Measurements from ENCODE around the gene UGT2B10. TPM values are rescaled to one million over a fixed set of nuclear protein-coding genes. Genes with fewer than 3 reads are reported as not detected.

Gene UGT2B10
- total and polyA plus RNA-seq, 2 of the 8 experiments (the other 6 are each of a cell fraction or from before 2014, with no cell fraction given): not detected

DNA sequence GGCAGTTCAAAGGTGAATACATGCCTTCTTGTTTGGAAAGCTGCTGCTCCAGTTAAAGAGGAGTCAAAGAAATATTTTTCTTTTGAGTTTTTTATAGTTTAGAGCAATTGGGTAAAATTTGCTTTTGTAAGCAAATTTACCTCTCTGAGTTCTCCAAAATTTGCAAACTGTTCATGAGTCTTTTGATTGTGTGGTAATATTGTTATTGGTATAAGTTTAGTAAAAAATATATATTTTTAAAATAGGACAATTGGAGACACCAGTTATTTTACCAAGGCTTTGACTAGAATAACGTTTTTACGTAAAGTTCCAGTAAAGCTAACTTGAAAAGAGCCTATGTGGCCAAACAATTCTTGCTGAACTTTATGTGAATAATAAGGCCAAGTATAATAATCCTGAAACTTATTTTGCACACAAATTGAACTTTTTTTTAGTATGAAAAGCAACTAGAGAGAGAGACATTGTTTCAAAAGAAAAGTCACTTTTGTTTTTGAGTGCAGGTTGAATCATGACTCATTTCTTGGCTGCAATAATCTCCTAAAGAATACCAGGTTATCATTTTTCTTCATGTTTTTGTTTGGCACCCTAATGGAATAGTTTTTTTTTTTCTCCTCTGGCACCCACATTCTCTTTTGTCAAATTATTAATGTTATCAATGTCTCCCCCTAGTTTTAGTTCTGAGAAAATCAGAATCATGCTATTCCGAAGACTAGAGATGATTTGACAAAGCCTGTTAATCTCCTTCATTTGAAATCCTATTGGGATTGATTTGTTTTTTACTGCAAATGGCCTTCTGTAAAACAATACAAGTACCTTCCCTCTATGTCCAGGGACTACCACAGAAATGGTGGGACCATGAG is 57.1 kb downstream of the UGT2B10 start:
- Histone ChIP-seq H2BK120ac (replicated peaks; ENCODE audit: low read depth, low read length) (no peak overlapping the region), H3K4ac (replicated peaks; ENCODE audit: insufficient read length, low read depth, low read length) (no peak overlapping the region), H3K27ac (ENCODE audit: low read depth, low read length) (no peak overlapping the region), H2BK5ac (ENCODE audit: low read depth, low read length) (no peak overlapping the region), H3K23ac (ENCODE audit: insufficient read length) (no peak overlapping the region), H3K27me3 (replicated peaks in 1 of 4; ENCODE audit: control insufficient read depth in 3 of 4, extremely low read depth in 1 of 4, insufficient read depth in 3 of 4, low read length in 3 of 4) (no peaks in the 10 kb centered on the region), H3K23me2 (ENCODE audit: low read depth, low read length) (no peaks in the 10 kb centered on the region; the same call in 1 of the 2 replicates), H3K9ac (replicated peaks in 1 of 4; ENCODE audit: extremely low read depth in 1 of 4, low read depth in 3 of 4, low read length in 3 of 4) (no peak overlapping the region), H2AK5ac (ENCODE audit: low read depth, low read length) (no peak overlapping the region), H4K91ac (replicated peaks; ENCODE audit: insufficient read length, low read length) (no peak overlapping the region), H3K56ac (replicated peaks; ENCODE audit: insufficient read length, low read depth, low read length) (no peak overlapping the region), H3K4me3 (ENCODE audit: extremely low read depth in 1 of 4, insufficient read depth in 2 of 4, low read depth in 3 of 4, low read length in 4 of 4) (no peak overlapping the region), H2BK15ac (ENCODE audit: low read length) (no peak overlapping the region), H2AFZ (ENCODE audit: low read length) (no peak overlapping the region), H3K79me2 (ENCODE audit: control insufficient read depth in 1 of 2, insufficient read depth in 2 of 2, low read length in 2 of 2) (no peaks in the 10 kb centered on the region), H4K8ac (ENCODE audit: extremely low read depth, insufficient read depth, low read length) (no peak overlapping the region), H3K4me1 (replicated peaks in 1 of 4; ENCODE audit: control insufficient read depth in 3 of 4, insufficient read depth in 4 of 4, low read length in 3 of 4) (no peaks in the 10 kb centered on the region), H3K4me2 (ENCODE audit: insufficient read depth in 1 of 2, low read depth in 2 of 2, low read length in 2 of 2) (no peak overlapping the region), H3K18ac (ENCODE audit: extremely low read depth, low read length) (no peak overlapping the region), H3K9me3 (ENCODE audit: insufficient read depth in 2 of 2, low read depth in 1 of 2, low read length in 1 of 2) (no peaks in the 10 kb centered on the region; a peak in 1 of 4 replicates), H4K5ac (ENCODE audit: insufficient read length, low read depth, low read length) (no peak overlapping the region), H3K36me3 (ENCODE audit: control insufficient read depth in 2 of 4, insufficient read depth in 4 of 4, low read length in 3 of 4) (no peaks in the 10 kb centered on the region), H4K20me1 (replicated peaks in 1 of 2; ENCODE audit: control insufficient read depth in 1 of 2, insufficient read depth in 2 of 2, low read length in 2 of 2) (no peaks in the 10 kb centered on the region), H2BK20ac (ENCODE audit: low read length) (no peak overlapping the region), H3K14ac (ENCODE audit: insufficient read length) (no peak overlapping the region), H2BK12ac (ENCODE audit: low read depth, low read length) (no peak overlapping the region), H3K79me1 (ENCODE audit: low read depth, low read length) (no peaks in the 10 kb centered on the region)
- CTCF ChIA-PET (ENCODE audit: partially characterized antibody): interaction anchor here (1.3 kb wide), 1 partner anchor 8 kb away, joined by 3 read pairs; no protein-coding TSS in a partner anchor
- DNase-seq (ENCODE audit: low read depth in 1 of 2, low spot score in 2 of 2) (no peak), FAIRE-seq (no peak)
- POLR2A ChIA-PET (ENCODE audit: partially characterized antibody): no interaction called here
- 97% methylated on average over 3 of the region's 3 CpGs; no CpG with 5 or more reads in 1 of the 2 experiments for WGBS, 2 experiments (ENCODE audit: extremely low coverage in 1 of 2, insufficient coverage in 1 of 2, insufficient read length in 1 of 2, insufficient replicate concordance in 2 of 2, low coverage in 1 of 2, low lambda C conversion rate in 2 of 2, missing lambda C conversion rate in 1 of 2)
- no peak for TF ChIP-seq TEAD4 (IDR thresholded peaks at IDR 0.05; ENCODE audit: low read depth, low read length)
- TF ChIP-seq EZH2 (IDR thresholded peaks at IDR 0.05; ENCODE audit: low read depth, low read length, severe bottlenecking): no peak
- TF ChIP-seq CTBP2 (IDR thresholded peaks at IDR 0.05; ENCODE audit: borderline replicate concordance, insufficient read depth, insufficient read length, low read length): no peak
- no peak for TF ChIP-seq CEBPB (IDR thresholded peaks at IDR 0.05; ENCODE audit: low read depth, low read length)
- TF ChIP-seq GTF2F1 (IDR thresholded peaks at IDR 0.05; ENCODE audit: borderline replicate concordance, low read depth, low read length): no peak
- no peak for TF ChIP-seq TCF12 (IDR thresholded peaks at IDR 0.05; ENCODE audit: low read depth, low read length)

Measured in H1 (cell line).